HepG2 (cell line): ENCODE measurements around the gene WDR27. TPM values are rescaled to one million over a fixed set of nuclear protein-coding genes. Genes with fewer than 3 reads are reported as not detected.

Experiments
- ATAC-seq: fragments of 200-7000 bp; cut with Tn5 transposase; 3 replicates; pipeline ENCODE4 v1.9.1; 2020; ENCODE audit warnings: mild to moderate bottlenecking, moderate library complexity
- BruUV-seq: library from RNA; stranded (reverse); fragments of 400-500 nt; replicated peaks from 2 replicates; lab custom pipeline; 2021; lab: Mats Ljungman, UMichigan
- CTCF ChIA-PET: fragments of 300-600 bp; formaldehyde crosslinking; extraction: SDS; loops from one replicate; lab custom pipeline; 2021; ENCODE audit warnings: low total read pairs, inconsistent platforms, low intra/inter-chr PET ratio; lab: Yijun Ruan, JAX
- POLR2A ChIA-PET: fragments of 350-600 bp; sonication (Branson Sonifier 250); formaldehyde crosslinking; loops from one replicate; lab custom pipeline; 2020; ENCODE audit warnings: antibody characterized with exemption, inconsistent platforms; lab: Yijun Ruan, JAX
- DNase-seq: peaks from one replicate; pipeline ENCODE4 v3.0.0-alpha.2; 2015; ENCODE audit warnings: low spot score
- FAIRE-seq: peaks from 3 replicates; lab custom pipeline; 2011; peaks lifted over from hg19 to GRCh38; lab: Jason Lieb, UNC
- H2AFZ ChIP-seq: one replicate; pipeline ENCODE4 v1.6.1; 2011; ENCODE audit warnings: low read length, inconsistent platforms
- H3K27ac ChIP-seq: fragments of 300-600 bp; 3 replicates; pipeline ENCODE4 v1.8.0; 2011; ENCODE audit warnings: mixed run types, mild to moderate bottlenecking, mixed read lengths, low read length, inconsistent platforms; ENCODE audit not compliant: insufficient read depth; ENCODE audit errors: extremely low read length
- H3K27me3 ChIP-seq, 2 experiments: fragments of 200-600 bp in 1 of 2; 2 replicates in 1 of 2; 3 replicates in 1 of 2; pipeline versions ENCODE4 v1.6.0 to v1.8.0; 2011; ENCODE audit warnings: low read length in 2 of 2, mild to moderate bottlenecking in 2 of 2, moderate library complexity in 2 of 2, inconsistent platforms in 1 of 2; ENCODE audit not compliant: insufficient read depth in 2 of 2, control insufficient read depth in 1 of 2
- H3K36me3 ChIP-seq, 2 experiments: fragments of 200-600 bp in 1 of 2; replicated peaks in 1 of 2; 2 replicates in 1 of 2; 3 replicates in 1 of 2; pipeline versions ENCODE4 v1.5.1 to v1.8.0; 2011; ENCODE audit warnings: low read length in 2 of 2, inconsistent platforms in 1 of 2; ENCODE audit not compliant: insufficient read depth in 2 of 2, control insufficient read depth in 1 of 2
- H3K4me1 ChIP-seq: 2 replicates; pipeline ENCODE4 v1.5.1; 2012; ENCODE audit warnings: low read length, inconsistent platforms; ENCODE audit not compliant: insufficient read depth
- H3K4me2 ChIP-seq: 2 replicates; pipeline ENCODE4 v1.6.0; 2011; ENCODE audit warnings: low read depth, low read length, inconsistent platforms
- H3K4me3 ChIP-seq, 3 experiments: fragments of 200-600 bp in 1 of 3; sonication (generic), shearing (Covaris generic) in 1 of 3; replicated peaks in 1 of 3; 2 replicates each; pipeline ENCODE4 v1.5.1; 2011 to 2016; ENCODE audit warnings: low read length in 3 of 3, inconsistent platforms in 2 of 3, low read depth in 2 of 3, mild to moderate bottlenecking in 2 of 3, control low read depth in 1 of 3, mixed read lengths in 1 of 3; ENCODE audit not compliant: insufficient read depth in 1 of 3
- H3K79me2 ChIP-seq: one replicate; pipeline ENCODE4 v1.6.1; 2011; ENCODE audit warnings: low read length, inconsistent platforms; ENCODE audit not compliant: insufficient read depth
- H3K9ac ChIP-seq: 2 replicates; pipeline ENCODE4 v1.6.0; 2011; ENCODE audit warnings: mild to moderate bottlenecking, low read depth, low read length, inconsistent platforms; ENCODE audit not compliant: insufficient read depth
- H3K9me3 ChIP-seq: 2 replicates; pipeline ENCODE4 v1.5.1; 2012; ENCODE audit warnings: mild to moderate bottlenecking, low read length
- H4K20me1 ChIP-seq: 2 replicates; pipeline ENCODE4 v1.6.0; 2011; ENCODE audit warnings: inconsistent platforms, mild to moderate bottlenecking, low read length, moderate library complexity; ENCODE audit not compliant: insufficient read depth
- EP300 ChIP-seq, 3 experiments: sonication (generic) in 1 of 3; formaldehyde crosslinking in 1 of 3; IDR thresholded peaks; 2 replicates each; pipeline versions ENCODE4 v1.5.1 to v1.6.1; 2011 to 2020; ENCODE audit warnings: low read depth in 2 of 3, low read length in 2 of 3, borderline replicate concordance in 1 of 3, improper control_type of control experiment in 1 of 3, mild to moderate bottlenecking in 1 of 3, missing genetic modification reagents in 1 of 3, moderate library complexity in 1 of 3
- HNF1A ChIP-seq, 2 experiments: sonication (generic) in 1 of 2; formaldehyde crosslinking in 1 of 2; IDR thresholded peaks; 2 replicates each; pipeline versions ENCODE4 v1.4.0 to v1.6.1; 2016 to 2020; ENCODE audit warnings: borderline replicate concordance in 1 of 2, low read depth in 1 of 2, mild to moderate bottlenecking in 1 of 2, missing genetic modification reagents in 1 of 2
- PAX8 ChIP-seq: sonication (generic); formaldehyde crosslinking; IDR thresholded peaks from 2 replicates; pipeline ENCODE4 v1.8.0; 2022; ENCODE audit warnings: mild to moderate bottlenecking, missing genetic modification reagents, borderline replicate concordance
- TAF1 ChIP-seq: sonication (generic); formaldehyde crosslinking; IDR thresholded peaks from 2 replicates; pipeline ENCODE4 v1.4.0; 2020; ENCODE audit warnings: missing genetic modification reagents
- TBP ChIP-seq: sonication (generic); formaldehyde crosslinking; IDR thresholded peaks from 2 replicates; pipeline ENCODE4 v1.5.0; 2020; ENCODE audit warnings: missing genetic modification reagents
- TFAP4 ChIP-seq: sonication (generic); IDR thresholded peaks from 2 replicates; pipeline ENCODE4 v1.6.1; 2016; ENCODE audit warnings: low read depth, borderline replicate concordance
- TFDP2 ChIP-seq: sonication (generic); formaldehyde crosslinking; IDR thresholded peaks from 2 replicates; pipeline ENCODE4 v1.4.0; 2020; ENCODE audit warnings: missing genetic modification reagents
- ZBTB14 ChIP-seq: sonication (generic); formaldehyde crosslinking; IDR thresholded peaks from 2 replicates; pipeline ENCODE4 v1.4.0; 2020; ENCODE audit warnings: missing genetic modification reagents
- ZNF713 ChIP-seq: sonication (generic); formaldehyde crosslinking; IDR thresholded peaks from 2 replicates; pipeline ENCODE4 v1.4.0; 2020; ENCODE audit warnings: mild to moderate bottlenecking, missing genetic modification reagents
- WGBS: methylation state at CpG from one replicate; pipeline ENCODE4 v1.1.6; 2017; ENCODE audit warnings: low lambda C conversion rate; 5-methylcytosine and 5-hydroxymethylcytosine counted together
- in situ Hi-C: cut with HindIII; loops from 2 replicates; pipeline ENCODE4 v1.10.0; 2017; ENCODE audit warnings: low pct_unique_long_range_greater_than_20kb; ENCODE audit not compliant: extremely low pct_ligation_motif_present
- intact Hi-C: fragments of 100-400 bp; cut with micrococcal nuclease; formaldehyde crosslinking; loops from one replicate; pipeline ENCODE4 v1.10.0; 2022; ENCODE audit not compliant: unreplicated experiment
- polyA plus RNA-seq, 8 experiments: library from polyadenylated mRNA; depleted of rRNA in 3 of 8; stranded (reverse) in 7 of 8; unstranded in 1 of 8; fragments of >200 nt; fragmentation: Illumina TruSeq in 4 of 8; extraction: Trizol in 4 of 8; gene quantifications; 2 replicates each; pipeline versions ENCODE4 v1.2.1 to v1.2.3, GENCODE V29; 2011 to 2016; ENCODE audit warnings: low read depth in 4 of 8, missing spikeins in 1 of 8, mixed read lengths in 1 of 8; ENCODE audit not compliant: insufficient read depth in 1 of 8
- total RNA-seq, 5 experiments: library from RNA; depleted of rRNA; stranded (reverse); fragments of >200 nt; fragmentation: Illumina TruSeq; extraction: Trizol; gene quantifications; 2 replicates each; pipeline ENCODE4 v1.2.3, GENCODE V29; 2016; ENCODE audit warnings: low read depth in 1 of 5

WDR27 gene
- total and polyA plus RNA-seq, 2 of the 13 experiments (the other 11 are each of a cell fraction or from before 2014, with no cell fraction given): 34.1 to 80.3 TPM

GRCh38 chr6:169566961-169567750 lies 134.7 kb downstream of the WDR27 start:
- in situ Hi-C loops: no loop called here
- POLR2A ChIA-PET: no interaction called here
- no peak overlapping the region for H3K4me2 ChIP-seq

More at GRCh38 chr6:169566961-169567750, 134.7 kb downstream of the WDR27 start:
- Histone ChIP-seq H4K20me1 (no peaks in the 10 kb centered on the region), H2AFZ (no peak overlapping the region), H3K79me2 (no peaks in the 10 kb centered on the region)
- CTCF ChIA-PET: no interaction called here
- TF ChIP-seq EP300 (IDR thresholded peaks at IDR 0.05; ENCODE audit: low read depth in 2 of 2, low read length in 2 of 2) (no peak), EP300 (CRISPR knock-in tag; IDR thresholded peaks at IDR 0.05; ENCODE audit: borderline replicate concordance) (no peak), HNF1A (IDR thresholded peaks at IDR 0.05; ENCODE audit: low read depth) (no peak), HNF1A (CRISPR knock-in tag; IDR thresholded peaks at IDR 0.05; ENCODE audit: borderline replicate concordance) (no peak), ZBTB14 (CRISPR knock-in tag) (no peak), TAF1 (CRISPR knock-in tag) (no peak), TBP (no peak), PAX8 (CRISPR knock-in tag) (no peak), TFAP4 (no peak), ZNF713 (no peak), TFDP2 (CRISPR knock-in tag) (no peak)
- TF ChIP-seq, all 625 proteins: peak for 0
- FAIRE-seq (no peak), DNase-seq (no peak), ATAC-seq (no peak)
- Histone ChIP-seq H3K27ac (no peak overlapping the region), H3K36me3 (peaks cover 0 to 6% of the 10 kb centered on the region in 2 experiments; a peak in 2 of 5 replicates), H3K4me1 (peaks cover 9% of the 10 kb centered on the region), H3K9ac (no peak overlapping the region), H3K9me3 (no peaks in the 10 kb centered on the region), H3K4me3 (no peak overlapping the region), H3K27me3 (no peaks in the 10 kb centered on the region)
- WGBS: 94% methylated on average over 16 of the region's 19 CpGs
- no TSS peak for BruUV-seq
- intact Hi-C loops: no loop called here
